Fibroblast of lung (primary cell): ENCODE measurements around the gene SCGN.

ENCODE experiments used
- EZH2 ChIP-seq: IDR thresholded peaks from 2 replicates; pipeline ENCODE4 v1.5.1; 2012; ENCODE audit warnings: low read length, control low read depth, mild to moderate bottlenecking; ENCODE audit errors: missing control alignments
- TF ChIP-seq, protein P1 (sequence below), 2 donors: IDR thresholded peaks in 1 of 2; conservative IDR thresholded peaks in 1 of 2; 1 replicate in 1 of 2; 2 replicates in 1 of 2; pipeline ENCODE4 v1.5.1; 2011 to 2012; ENCODE audit warnings: low read length in 2 of 2, control low read depth in 1 of 2, inconsistent platforms in 1 of 2, low read depth in 1 of 2, mild to moderate bottlenecking in 1 of 2

DNA sequence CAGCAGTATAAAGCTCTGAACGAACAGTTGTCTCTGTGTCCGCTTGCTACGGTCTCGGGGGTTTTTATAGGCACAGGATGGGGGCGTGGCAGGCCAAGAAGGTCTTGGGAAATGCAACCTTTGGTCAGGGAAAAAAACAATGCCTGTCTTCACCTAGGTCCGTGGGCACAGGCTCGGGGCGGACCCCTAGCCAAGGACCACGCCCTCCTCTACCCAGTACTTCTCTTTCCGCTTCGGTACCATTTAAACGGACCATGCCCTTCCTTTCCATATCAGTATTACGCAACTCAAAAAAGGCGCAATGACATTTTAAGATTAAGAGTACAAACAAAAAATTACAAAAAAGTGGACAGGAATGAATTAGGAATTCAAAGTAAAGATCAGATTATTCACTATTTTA, 58.3 kb downstream of the SCGN start:
- TF ChIP-seq, protein P1, sequence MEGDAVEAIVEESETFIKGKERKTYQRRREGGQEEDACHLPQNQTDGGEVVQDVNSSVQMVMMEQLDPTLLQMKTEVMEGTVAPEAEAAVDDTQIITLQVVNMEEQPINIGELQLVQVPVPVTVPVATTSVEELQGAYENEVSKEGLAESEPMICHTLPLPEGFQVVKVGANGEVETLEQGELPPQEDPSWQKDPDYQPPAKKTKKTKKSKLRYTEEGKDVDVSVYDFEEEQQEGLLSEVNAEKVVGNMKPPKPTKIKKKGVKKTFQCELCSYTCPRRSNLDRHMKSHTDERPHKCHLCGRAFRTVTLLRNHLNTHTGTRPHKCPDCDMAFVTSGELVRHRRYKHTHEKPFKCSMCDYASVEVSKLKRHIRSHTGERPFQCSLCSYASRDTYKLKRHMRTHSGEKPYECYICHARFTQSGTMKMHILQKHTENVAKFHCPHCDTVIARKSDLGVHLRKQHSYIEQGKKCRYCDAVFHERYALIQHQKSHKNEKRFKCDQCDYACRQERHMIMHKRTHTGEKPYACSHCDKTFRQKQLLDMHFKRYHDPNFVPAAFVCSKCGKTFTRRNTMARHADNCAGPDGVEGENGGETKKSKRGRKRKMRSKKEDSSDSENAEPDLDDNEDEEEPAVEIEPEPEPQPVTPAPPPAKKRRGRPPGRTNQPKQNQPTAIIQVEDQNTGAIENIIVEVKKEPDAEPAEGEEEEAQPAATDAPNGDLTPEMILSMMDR (conservative IDR thresholded peaks at IDR 0.05 in 1 of 2, IDR thresholded peaks at IDR 0.05 in 1 of 2; ENCODE audit: low read depth in 1 of 2, low read length in 2 of 2), result no peak
- no peak for TF ChIP-seq EZH2
